Right lobe of liver (tissue), 4 donors: ENCODE measurements around the gene CCDC167.

Experiments
- POLR2A ChIP-seq: fragments of 450-650 bp; IDR thresholded peaks from one replicate; pipeline ENCODE4 v1.6.1; 2017; ENCODE audit warnings: antibody characterized with exemption, mild to moderate bottlenecking
- TF ChIP-seq, protein P1 (sequence below), 4 donors: fragments of 200-600 bp in 3 of 4; fragments of 450-650 bp in 1 of 4; IDR thresholded peaks; one replicate each; pipeline versions ENCODE4 v1.5.1 to v1.8.0; 2016 to 2022; ENCODE audit warnings: antibody characterized with exemption in 4 of 4, mild to moderate bottlenecking in 2 of 4
- donor health status: DM: no; HTN: no; CAD: no.
- donor health status: DM: no; HTN: no; CAD: no.
- donor health status: DM: no; HTN: yes; CAD: no.

GRCh38 chr6:37473364-37474095, 26.2 kb downstream of the CCDC167 start:
- TF ChIP-seq, protein P1, sequence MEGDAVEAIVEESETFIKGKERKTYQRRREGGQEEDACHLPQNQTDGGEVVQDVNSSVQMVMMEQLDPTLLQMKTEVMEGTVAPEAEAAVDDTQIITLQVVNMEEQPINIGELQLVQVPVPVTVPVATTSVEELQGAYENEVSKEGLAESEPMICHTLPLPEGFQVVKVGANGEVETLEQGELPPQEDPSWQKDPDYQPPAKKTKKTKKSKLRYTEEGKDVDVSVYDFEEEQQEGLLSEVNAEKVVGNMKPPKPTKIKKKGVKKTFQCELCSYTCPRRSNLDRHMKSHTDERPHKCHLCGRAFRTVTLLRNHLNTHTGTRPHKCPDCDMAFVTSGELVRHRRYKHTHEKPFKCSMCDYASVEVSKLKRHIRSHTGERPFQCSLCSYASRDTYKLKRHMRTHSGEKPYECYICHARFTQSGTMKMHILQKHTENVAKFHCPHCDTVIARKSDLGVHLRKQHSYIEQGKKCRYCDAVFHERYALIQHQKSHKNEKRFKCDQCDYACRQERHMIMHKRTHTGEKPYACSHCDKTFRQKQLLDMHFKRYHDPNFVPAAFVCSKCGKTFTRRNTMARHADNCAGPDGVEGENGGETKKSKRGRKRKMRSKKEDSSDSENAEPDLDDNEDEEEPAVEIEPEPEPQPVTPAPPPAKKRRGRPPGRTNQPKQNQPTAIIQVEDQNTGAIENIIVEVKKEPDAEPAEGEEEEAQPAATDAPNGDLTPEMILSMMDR (IDR thresholded peaks at IDR 0.05), result no peak
- no peak for TF ChIP-seq POLR2A
